HG02852 (cell line): ENCODE measurements around the gene LRP6.
"Not testable (repeated sequence)": the region's sequence is repeated elsewhere in the genome, so short reads cannot be mapped to it uniquely, and the experiment has no call there.

Source experiments
- ATAC-seq: cut with Tn5 transposase; IDR thresholded peaks from one replicate; pipeline ENCODE4 v1.9.1; 2021; ENCODE audit warnings: mild to moderate bottlenecking, moderate library complexity; ENCODE audit not compliant: unreplicated experiment

The LRP6 gene

GRCh38 chr12:12127304-12127703 is 139.5 kb downstream of the LRP6 start:
- no peak for ATAC-seq

GRCh38 chr12:12126551-12126950 is 140.3 kb downstream of the LRP6 start:
- no peak for ATAC-seq

- ATAC-seq: no peak
Measured at GRCh38 chr12:12123036-12123604, 143.7 kb downstream of the LRP6 start.

GRCh38 chr12:12121061-12121460 is 145.8 kb downstream of the LRP6 start:
- ATAC-seq: no peak

GRCh38 chr12:12116677-12117076 is 150.2 kb downstream of the LRP6 start:
- ATAC-seq: no peak

GRCh38 chr12:12115514-12115913 is 151.3 kb downstream of the LRP6 start:
- no peak for ATAC-seq

- ATAC-seq: not testable (repeated sequence)
Measured at GRCh38 chr12:12110923-12111555, 155.8 kb downstream of the LRP6 start.

- ATAC-seq: no peak
Measured at GRCh38 chr12:12108441-12109058, 158.3 kb downstream of the LRP6 start.

GRCh38 chr12:12107678-12108077 is 159.2 kb downstream of the LRP6 start:
- no peak for ATAC-seq

GRCh38 chr12:12099102-12099501 is 167.7 kb downstream of the LRP6 start:
- no peak for ATAC-seq

- ATAC-seq: no peak
Measured at GRCh38 chr12:12098691-12099015, 168.2 kb downstream of the LRP6 start.

GRCh38 chr12:12097891-12098690 is 168.8 kb downstream of the LRP6 start:
- ATAC-seq: no peak

GRCh38 chr12:12095021-12095420 is 171.8 kb downstream of the LRP6 start:
- ATAC-seq: no peak

- no peak for ATAC-seq
Measured at GRCh38 chr12:12094481-12094880, 172.4 kb downstream of the LRP6 start.

- no peak for ATAC-seq
Measured at GRCh38 chr12:12091977-12092663, 174.7 kb downstream of the LRP6 start.

GRCh38 chr12:12091071-12091470 is 175.8 kb downstream of the LRP6 start:
- no peak for ATAC-seq

GRCh38 chr12:12088761-12089160 is 178.1 kb downstream of the LRP6 start:
- no peak for ATAC-seq

GRCh38 chr12:12088147-12088546 is 178.7 kb downstream of the LRP6 start:
- ATAC-seq: no peak

GRCh38 chr12:12087693-12088034 is 179.2 kb downstream of the LRP6 start:
- no peak for ATAC-seq

GRCh38 chr12:12086973-12087692 is 179.7 kb downstream of the LRP6 start:
- no peak for ATAC-seq

- ATAC-seq: no peak
Measured at GRCh38 chr12:12086362-12086761, 180.5 kb downstream of the LRP6 start.
